A549 (cell line): Measurements from ENCODE around the gene CHD6.

Experiments
- CHD2 ChIP-seq: fragments of 150-350 bp; IDR thresholded peaks from 2 replicates; pipeline ENCODE4 v1.6.1; 2014; ENCODE audit warnings: low read length; ENCODE audit not compliant: partially characterized antibody
- EHF ChIP-seq: fragments of 250-450 bp; sonication (Bioruptor Pico); IDR thresholded peaks from 2 replicates; pipeline ENCODE4 v1.5.0; 2020; ENCODE audit warnings: mild to moderate bottlenecking
- EHMT2 ChIP-seq: fragments of 200-600 bp; sonication (generic); IDR thresholded peaks from 2 replicates; pipeline ENCODE4 v1.6.1; 2016; ENCODE audit warnings: antibody characterized with exemption, low read depth, mild to moderate bottlenecking, moderate library complexity
- EP300 ChIP-seq, 2 experiments: fragments of >200 bp; sonication (Bioruptor Twin); formaldehyde crosslinking; IDR thresholded peaks; 2 replicates in 1 of 2; 3 replicates in 1 of 2; pipeline ENCODE4 v1.6.1; 2016 to 2017
- JUN ChIP-seq, 2 experiments: fragments of >200 bp; sonication (Bioruptor Twin); formaldehyde crosslinking; IDR thresholded peaks; 2 replicates in 1 of 2; 3 replicates in 1 of 2; pipeline ENCODE4 v1.6.1; 2016 to 2017
- MYC ChIP-seq: IDR thresholded peaks from 2 replicates; pipeline ENCODE4 v1.6.1; 2012; ENCODE audit warnings: mild to moderate bottlenecking, inconsistent platforms, low read length, improper control_type of control experiment, borderline replicate concordance
- POLR2A ChIP-seq: IDR thresholded peaks from 2 replicates; pipeline ENCODE4 v1.6.1; 2012; ENCODE audit warnings: mild to moderate bottlenecking, low read length
- RAD21 ChIP-seq, 2 experiments: fragments of >200 bp in 1 of 2; sonication (Bioruptor Twin) in 1 of 2; formaldehyde crosslinking in 1 of 2; IDR thresholded peaks in 1 of 2; conservative IDR thresholded peaks in 1 of 2; 2 replicates in 1 of 2; 3 replicates in 1 of 2; pipeline ENCODE4 v1.6.1; 2012 to 2018; ENCODE audit warnings: inconsistent platforms in 1 of 2
- SMC3 ChIP-seq: fragments of >200 bp; sonication (Bioruptor Twin); formaldehyde crosslinking; IDR thresholded peaks from 3 replicates; pipeline ENCODE4 v1.6.1; 2018; ENCODE audit warnings: inconsistent platforms
- SREBF2 ChIP-seq: fragments of 450-650 bp; IDR thresholded peaks from 2 replicates; pipeline ENCODE4 v1.6.1; 2014; ENCODE audit warnings: mild to moderate bottlenecking, moderate library complexity
- TF ChIP-seq, protein P1 (sequence below): fragments of >200 bp; sonication (Bioruptor Twin); formaldehyde crosslinking; IDR thresholded peaks from 3 replicates; pipeline ENCODE4 v1.5.1; 2016
- TF ChIP-seq, protein P2 (sequence below): fragments of 450-650 bp; IDR thresholded peaks from 2 replicates; pipeline ENCODE4 v1.6.1; 2014; ENCODE audit warnings: antibody characterized with exemption
- TF ChIP-seq, protein P3 (sequence below): IDR thresholded peaks from 2 replicates; pipeline ENCODE4 v1.6.1; 2012

DNA sequence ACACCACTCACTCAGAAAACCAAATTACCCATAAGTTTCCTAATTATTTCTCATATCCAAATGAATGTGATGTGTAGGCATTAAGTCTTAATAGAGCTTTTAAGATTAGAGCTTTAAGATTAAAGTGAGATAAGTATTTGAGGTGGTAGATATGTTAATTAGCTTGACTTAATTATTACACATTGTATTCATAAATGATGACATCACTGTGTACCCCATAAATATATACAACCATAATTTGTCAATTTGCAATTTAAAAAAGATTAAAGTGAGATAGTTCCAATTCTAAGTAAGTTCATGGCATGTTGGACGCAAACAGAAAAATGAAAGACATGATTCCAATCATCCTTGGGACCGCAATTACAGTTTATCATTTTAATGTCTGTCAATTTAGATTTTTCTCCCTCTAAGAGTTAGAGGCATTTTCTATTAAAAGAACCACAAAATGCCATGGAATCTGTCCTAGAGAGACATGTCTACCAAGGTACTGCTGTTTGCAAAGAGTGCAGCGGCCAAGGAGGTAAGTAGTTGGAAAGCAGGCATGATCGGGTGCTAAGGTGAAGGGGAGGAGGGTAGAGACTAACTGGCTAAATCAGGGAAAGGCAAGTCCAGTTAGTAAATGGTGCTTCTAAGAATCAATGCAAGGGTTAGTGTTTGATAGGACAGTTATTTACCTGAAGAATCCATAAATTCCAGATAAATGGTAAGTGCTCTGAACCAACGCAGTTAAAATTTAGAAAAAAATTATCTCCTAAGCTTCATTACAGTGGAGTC is 65.7 kb downstream of the CHD6 start:
- TF ChIP-seq, protein P1, sequence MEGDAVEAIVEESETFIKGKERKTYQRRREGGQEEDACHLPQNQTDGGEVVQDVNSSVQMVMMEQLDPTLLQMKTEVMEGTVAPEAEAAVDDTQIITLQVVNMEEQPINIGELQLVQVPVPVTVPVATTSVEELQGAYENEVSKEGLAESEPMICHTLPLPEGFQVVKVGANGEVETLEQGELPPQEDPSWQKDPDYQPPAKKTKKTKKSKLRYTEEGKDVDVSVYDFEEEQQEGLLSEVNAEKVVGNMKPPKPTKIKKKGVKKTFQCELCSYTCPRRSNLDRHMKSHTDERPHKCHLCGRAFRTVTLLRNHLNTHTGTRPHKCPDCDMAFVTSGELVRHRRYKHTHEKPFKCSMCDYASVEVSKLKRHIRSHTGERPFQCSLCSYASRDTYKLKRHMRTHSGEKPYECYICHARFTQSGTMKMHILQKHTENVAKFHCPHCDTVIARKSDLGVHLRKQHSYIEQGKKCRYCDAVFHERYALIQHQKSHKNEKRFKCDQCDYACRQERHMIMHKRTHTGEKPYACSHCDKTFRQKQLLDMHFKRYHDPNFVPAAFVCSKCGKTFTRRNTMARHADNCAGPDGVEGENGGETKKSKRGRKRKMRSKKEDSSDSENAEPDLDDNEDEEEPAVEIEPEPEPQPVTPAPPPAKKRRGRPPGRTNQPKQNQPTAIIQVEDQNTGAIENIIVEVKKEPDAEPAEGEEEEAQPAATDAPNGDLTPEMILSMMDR: no peak
- TF ChIP-seq POLR2A: no peak
- TF ChIP-seq, protein P2, sequence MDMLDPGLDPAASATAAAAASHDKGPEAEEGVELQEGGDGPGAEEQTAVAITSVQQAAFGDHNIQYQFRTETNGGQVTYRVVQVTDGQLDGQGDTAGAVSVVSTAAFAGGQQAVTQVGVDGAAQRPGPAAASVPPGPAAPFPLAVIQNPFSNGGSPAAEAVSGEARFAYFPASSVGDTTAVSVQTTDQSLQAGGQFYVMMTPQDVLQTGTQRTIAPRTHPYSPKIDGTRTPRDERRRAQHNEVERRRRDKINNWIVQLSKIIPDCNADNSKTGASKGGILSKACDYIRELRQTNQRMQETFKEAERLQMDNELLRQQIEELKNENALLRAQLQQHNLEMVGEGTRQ: no peak
- TF ChIP-seq EHF (CRISPR knock-in tag): no peak
- no peak for TF ChIP-seq SREBF2
- TF ChIP-seq EHMT2: no peak
- TF ChIP-seq, protein P3, sequence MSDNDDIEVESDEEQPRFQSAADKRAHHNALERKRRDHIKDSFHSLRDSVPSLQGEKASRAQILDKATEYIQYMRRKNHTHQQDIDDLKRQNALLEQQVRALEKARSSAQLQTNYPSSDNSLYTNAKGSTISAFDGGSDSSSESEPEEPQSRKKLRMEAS: no peak
- TF ChIP-seq JUN (IDR thresholded peaks at IDR 0.05): no peak
- TF ChIP-seq MYC: no peak
- no peak for TF ChIP-seq EP300 (IDR thresholded peaks at IDR 0.05)
- TF ChIP-seq CHD2: no peak
- TF ChIP-seq RAD21 (conservative IDR thresholded peaks at IDR 0.05 in 1 of 2, IDR thresholded peaks at IDR 0.05 in 1 of 2): no peak
- TF ChIP-seq SMC3: no peak
